NCI-H128 (cell line): Measurements from ENCODE around the gene TNFRSF18.
"Not testable (repeated sequence)": the region's sequence is repeated elsewhere in the genome, so short reads cannot be mapped to it uniquely, and the experiment has no call there.

Source experiments
- DNase-seq: peaks from one replicate; lab custom pipeline; 2025; ENCODE audit not compliant: unreplicated experiment; lab: John Stamatoyannopoulos, UW

The TNFRSF18 gene

DNA sequence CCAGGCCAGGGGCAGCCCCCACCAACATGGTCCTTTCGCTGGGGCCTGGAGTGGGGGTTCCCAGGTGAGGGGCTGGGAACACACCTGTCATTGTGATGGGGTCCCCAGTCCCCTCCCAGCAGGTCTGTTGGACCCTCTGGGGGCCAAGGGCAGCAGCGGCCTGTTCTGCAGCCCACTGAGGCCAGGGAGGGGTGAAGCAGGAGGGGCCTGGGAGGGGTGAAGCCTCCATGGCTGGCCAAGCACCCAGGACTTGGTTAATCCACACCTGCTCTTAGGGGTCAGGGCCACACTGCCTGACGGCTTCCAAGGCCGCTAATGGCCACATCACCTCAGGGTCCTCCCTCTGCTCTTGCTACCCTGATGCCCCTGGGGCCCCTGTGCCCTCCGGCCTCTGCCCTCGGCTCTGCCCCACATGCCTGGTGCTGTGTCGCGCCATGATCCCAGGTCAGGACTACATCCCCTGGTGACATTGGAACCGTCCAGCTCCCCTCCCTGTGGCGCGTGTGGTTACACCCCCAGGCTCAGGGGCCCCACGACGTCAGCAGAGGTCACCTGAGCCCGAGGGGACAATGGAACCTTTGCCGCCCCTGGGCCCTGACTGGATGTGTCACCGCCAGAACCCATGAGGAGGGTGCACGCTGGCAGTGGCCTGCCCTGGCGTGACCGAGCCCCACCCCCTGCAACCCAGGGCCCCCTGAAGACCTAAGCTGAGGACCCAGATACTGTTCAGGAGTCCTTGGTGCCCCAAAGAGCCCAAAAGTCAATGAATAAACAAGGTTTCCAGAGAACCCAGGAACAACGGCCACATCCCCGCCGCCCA is 7.0 kb downstream of the TNFRSF18 start:
- no peak for DNase-seq

- DNase-seq = no peak
These were observed 7.8 kb downstream of the TNFRSF18 start for GRCh38 chr1:1198423-1199140.

GRCh38 chr1:1197551-1198422 is 8.6 kb downstream of the TNFRSF18 start:
- no peak for DNase-seq

GRCh38 chr1:1197188-1197500 is 9.2 kb downstream of the TNFRSF18 start:
- DNase-seq = no peak

- DNase-seq = no peak
These were observed 9.8 kb downstream of the TNFRSF18 start for GRCh38 chr1:1196431-1197187.

- DNase-seq = not testable (repeated sequence)
These were observed 10.7 kb downstream of the TNFRSF18 start for GRCh38 chr1:1195726-1196125.

GRCh38 chr1:1194723-1195122 is 11.7 kb downstream of the TNFRSF18 start:
- no peak for DNase-seq

DNA sequence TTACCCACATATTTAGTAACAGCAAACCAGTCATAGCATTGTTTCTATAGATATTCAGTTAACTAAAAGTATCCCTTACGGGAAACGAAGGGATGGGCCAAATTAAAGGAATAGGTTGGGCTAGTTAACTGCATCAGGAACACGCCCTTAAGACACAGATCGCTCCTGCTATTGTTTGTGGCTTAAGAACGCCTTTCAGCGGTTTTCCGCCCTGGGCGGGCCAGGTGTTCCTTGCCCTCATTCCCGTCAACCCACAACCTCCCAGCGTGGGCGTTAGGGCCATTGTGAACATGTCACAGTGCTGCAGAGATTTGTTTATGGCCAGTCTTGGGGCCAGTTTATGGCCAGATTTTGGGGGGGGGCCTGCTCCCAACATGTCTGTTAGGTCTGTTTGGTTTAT is 14.7 kb downstream of the TNFRSF18 start:
- no peak for DNase-seq

- no peak for DNase-seq
These were observed 17.3 kb downstream of the TNFRSF18 start for GRCh38 chr1:1189111-1189510.

DNA sequence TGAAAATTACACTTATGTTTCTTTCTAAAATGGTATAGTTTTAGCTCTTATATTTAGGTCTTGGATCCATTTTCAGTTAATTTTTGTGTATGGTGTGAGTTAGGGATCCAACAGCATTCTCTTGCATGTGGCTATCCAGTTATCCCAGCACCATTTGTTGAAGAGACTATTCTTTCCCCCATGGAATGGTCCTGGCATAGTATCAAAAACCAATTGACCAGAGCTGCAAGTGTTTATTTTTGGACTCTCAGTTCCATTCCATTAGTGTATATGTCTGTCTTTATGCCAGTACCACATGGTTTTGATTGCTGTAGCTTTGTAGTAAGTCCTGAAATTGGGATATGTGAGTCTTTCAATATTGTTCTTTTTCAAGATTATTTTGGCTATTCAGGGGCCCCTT is 18.5 kb downstream of the TNFRSF18 start:
- no peak for DNase-seq

DNA sequence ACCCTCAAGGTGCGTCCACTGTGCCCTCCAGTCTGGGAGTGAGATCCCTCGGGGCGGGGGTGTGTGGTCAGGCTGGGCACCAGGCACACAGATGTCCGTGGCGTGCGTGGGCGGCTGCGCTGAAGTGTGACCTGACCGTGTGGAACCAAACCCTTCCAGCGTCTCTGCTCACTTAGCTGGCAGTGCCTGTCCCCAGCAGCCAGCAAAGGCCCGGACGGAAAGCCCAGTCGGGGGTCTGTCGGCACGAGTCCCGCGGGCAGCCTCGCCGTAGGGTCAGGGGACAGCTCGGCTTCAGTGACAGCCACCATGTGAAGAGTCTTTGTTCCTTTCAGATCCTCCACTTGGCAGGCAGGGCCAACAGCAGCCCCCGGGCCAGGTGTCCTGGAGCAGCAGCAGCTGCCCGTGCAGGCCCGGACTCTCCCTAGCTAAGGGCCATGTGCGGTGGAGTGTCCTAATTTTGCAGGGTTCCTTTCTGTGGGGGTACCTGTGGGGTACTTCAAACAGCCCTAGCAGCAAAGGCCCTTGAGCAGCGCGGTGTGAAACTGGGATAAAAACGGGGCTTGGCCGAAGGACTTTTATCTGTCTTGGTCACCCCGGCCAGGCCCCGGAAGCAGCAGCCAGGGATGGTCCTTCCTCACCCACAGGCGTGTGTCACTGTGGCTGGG is 21.2 kb downstream of the TNFRSF18 start:
- no peak for DNase-seq

DNA sequence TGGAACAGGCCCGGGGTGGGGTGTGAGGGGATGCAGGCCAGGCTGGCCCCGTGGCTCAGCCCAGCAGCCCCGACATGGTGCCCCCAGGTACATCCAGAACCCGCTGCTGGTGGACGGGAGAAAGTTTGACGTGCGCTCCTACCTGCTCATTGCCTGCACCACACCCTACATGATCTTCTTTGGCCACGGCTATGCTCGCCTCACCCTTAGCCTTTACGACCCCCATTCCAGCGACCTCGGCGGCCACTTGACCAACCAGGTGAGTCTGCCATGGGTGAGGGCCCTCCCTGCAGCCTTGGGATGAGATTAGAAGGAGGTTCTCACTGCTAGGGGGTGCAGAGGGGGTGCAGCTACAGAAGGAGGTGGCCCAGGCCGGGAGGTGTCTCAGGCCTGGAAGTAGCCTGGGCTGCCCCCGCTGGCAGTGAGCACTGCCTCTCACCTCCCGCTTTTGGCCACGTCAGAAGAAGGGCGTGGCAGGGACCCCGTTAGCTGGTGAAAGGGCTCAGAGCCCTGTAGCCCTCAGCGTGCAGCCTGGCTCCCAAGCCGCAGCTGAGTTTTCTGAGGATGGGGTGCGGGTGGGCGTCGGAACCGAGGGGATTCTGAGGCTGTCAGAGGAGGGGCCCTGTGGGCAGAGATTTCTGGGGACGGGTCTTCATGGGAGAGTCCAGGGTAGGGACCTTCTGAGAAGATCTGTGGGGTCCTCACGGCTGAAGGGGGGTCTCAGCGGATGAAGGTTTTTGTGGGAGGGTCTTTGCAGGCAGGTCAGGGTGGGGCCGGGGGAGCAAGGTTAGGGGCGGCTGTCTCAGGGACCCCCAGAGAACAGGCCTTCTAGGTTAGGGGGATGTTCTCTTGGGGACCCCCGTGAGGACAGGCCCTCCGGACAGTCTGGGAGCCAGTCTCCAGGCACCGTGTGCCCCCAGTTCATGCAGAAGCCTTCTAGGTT is 22.3 kb downstream of the TNFRSF18 start:
- no peak for DNase-seq

DNA sequence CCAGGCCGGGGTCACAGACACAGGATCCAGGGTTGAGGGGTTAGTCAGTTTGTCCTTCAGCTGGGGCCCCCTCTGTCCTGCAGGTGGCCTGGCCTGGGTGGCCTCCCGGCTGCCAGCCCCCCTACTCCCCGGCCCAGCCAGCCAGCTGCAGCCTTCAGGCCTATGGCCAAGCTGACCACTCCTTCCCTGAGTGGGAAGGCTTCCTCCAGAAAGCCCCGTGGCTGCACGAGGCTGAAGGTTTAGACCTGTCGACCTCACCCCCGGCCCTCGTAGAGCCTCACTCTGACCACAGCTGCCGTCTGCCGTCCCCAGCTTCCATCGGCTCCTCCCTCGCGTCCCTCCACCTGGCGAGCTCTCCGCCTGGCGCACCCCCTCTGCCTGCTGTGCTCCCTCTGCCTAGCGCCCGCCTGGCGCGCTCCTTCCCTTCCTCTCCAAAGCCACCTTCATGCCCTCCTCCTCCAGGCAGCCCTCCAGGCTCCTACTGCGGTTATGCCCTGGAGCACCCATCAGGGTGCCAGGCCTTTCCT is 23.1 kb downstream of the TNFRSF18 start:
- DNase-seq = no peak

DNA sequence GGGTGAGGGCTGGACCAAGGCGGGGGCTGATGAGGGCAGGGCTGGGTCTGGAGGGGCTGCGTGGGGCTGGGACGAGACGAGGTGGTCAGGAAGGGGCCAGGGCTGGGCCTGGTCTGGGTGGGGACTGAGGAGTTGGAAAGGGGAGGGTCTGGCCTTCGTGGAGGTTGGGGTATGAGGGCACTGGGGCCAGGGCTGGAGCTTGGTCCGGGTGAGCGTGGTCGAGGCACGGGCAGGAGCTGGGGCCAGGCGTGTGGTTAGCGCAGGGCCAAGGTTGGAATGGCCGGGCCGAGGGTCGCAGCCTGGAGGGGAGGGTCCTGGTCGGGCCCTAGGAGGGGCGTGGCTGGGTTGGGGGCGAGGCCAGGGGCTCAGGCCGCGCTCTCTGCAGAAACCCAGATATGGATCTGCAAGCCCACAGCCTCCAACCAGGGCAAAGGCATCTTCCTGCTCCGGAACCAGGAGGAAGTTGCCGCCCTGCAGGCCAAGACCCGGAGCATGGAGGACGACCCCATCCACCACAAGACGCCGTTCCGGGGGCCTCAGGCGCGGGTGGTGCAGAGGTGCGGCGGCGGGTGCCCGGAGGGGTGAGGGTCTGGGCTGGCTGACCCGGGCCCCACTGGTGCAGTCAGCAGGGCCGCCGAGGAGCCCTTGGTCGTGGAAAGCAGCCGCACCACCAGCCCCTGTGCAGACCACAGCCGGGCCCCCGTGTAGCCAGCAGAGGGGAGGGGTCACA is 23.7 kb downstream of the TNFRSF18 start:
- no peak for DNase-seq

DNA sequence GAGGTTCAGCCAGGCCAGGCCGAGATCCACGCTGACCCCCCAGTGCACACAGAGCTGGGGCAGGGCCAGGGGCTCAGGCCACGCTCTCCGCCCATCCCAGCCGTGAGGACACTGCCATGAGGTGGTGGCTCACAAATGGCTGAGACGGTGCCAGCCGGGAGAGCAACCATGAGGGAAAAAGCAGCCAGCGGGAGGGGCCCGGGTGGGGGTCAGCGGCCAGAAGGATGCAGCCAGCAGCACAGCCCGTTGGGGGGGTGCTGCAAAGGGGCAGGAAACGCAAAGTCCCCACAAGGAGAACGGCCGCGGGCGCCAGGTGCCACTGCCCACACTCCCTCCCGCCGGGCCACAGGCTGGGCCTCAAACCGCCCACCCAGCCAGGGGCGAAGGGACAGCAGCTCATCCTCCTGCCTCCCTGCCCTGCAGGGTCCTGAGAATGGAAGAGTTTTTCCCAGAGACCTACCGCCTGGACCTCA is 24.4 kb downstream of the TNFRSF18 start:
- DNase-seq = no peak

DNA sequence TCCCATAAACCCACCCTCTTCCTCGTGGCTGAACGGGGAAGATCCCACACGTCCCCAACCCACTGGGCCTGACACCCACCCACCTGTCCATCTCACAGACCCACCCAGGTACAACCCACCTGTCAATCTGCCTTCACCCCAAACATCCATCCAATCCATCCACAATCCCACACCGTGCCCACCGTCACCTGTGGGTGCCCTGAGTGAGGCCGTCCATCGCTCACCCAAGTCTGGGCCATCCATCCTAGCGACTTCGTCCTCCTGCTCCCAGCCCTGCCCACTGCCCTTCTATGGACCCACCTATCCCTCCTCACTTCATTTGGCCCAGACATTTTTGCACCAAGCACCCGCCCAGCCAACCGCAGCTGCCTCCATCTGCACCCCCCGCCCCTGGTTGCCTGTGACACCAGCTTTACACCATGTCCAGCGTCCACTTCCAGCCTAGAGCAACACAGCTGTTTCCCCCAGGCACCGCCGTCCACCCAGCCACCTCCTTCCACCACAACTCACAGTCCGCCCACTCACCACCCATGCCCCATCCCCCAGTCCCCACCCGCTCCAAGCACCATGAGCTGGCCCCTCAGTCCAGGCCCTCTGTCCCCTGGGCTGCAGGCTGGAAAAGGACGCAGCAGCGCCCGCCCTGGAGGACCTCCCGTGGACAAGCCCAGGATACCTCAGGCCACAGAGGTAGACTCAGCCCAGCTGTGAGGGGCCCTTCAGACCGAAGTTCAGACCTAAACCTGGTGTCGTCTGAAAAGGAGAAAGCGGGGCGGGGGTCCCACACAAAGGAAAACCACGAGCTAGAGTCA is 25.1 kb downstream of the TNFRSF18 start:
- no peak for DNase-seq
